Measurements from ENCODE around the gene TLE3.

DNA sequence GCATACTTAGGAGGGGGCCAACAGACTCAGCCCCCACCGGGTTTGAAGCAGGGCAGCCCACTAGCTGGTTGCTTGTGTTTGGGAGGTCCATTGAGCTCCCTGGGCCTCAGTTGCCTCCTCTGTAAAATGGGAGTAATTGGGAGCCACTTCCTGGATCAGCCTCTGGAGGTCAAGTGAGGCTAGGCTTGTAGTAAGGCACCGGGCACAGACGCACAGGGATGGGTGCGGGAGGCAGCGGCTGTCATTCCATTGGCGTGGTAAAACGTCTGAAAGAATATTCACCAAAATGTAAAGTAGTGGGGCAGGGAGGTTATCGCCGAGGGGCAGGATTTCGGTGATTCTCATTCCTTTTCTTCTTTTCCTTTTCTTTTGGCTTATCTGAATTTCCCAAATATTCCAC, 64.6 kb downstream of the TLE3 start:
- TF ChIP-seq, protein P1, sequence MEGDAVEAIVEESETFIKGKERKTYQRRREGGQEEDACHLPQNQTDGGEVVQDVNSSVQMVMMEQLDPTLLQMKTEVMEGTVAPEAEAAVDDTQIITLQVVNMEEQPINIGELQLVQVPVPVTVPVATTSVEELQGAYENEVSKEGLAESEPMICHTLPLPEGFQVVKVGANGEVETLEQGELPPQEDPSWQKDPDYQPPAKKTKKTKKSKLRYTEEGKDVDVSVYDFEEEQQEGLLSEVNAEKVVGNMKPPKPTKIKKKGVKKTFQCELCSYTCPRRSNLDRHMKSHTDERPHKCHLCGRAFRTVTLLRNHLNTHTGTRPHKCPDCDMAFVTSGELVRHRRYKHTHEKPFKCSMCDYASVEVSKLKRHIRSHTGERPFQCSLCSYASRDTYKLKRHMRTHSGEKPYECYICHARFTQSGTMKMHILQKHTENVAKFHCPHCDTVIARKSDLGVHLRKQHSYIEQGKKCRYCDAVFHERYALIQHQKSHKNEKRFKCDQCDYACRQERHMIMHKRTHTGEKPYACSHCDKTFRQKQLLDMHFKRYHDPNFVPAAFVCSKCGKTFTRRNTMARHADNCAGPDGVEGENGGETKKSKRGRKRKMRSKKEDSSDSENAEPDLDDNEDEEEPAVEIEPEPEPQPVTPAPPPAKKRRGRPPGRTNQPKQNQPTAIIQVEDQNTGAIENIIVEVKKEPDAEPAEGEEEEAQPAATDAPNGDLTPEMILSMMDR (IDR thresholded peaks at IDR 0.05) = no peak
- TF ChIP-seq POLR2A (IDR thresholded peaks at IDR 0.05) = no peak
